Measurements from ENCODE around the gene C1QL4.
"Not testable (repeated sequence)": the region's sequence is repeated elsewhere in the genome, so short reads cannot be mapped to it uniquely, and the experiment has no call there.

The C1QL4 gene

DNA sequence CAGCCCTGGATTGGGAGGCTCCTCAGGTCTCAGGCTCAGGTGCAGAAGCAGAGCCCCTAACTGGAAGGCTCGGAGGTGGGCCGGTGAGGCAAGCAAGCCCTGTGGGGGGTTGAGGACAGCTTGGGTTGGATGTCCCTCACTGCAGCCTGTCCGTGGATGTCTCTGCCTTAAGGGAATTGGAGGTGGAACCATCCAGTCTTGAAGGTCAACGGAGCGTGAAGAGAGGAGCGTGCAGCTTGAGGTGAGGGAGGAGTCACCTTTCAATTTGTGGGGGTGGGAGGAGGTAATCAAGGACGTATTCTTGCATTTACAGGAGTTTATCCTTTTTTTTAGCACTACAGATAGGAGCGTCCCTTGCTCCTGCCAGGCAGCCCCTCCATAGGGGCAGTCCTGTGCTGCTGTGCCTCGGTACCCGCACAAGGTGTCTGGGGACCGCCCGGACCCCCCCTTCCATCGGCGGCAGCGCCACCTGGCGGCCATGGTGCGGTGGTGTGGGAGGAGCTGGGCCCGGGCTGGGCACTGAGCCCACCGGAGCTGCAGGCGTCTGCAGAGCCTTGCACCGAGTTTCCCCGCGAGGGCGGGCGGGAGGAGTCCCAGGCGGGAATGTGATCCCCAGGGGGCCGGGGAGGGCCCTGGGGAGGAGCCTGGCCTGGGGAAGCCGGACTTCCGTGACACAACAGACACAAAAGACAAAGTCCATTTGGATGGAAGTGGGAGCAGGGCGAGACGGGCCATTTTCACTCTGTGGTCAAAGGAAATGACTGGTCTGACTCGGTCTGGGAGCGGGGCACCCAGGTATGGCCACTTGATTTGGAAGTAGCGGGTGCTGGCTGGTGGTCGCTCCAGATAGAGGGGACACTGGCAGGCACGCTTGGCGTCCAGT is 10.6 kb upstream of the C1QL4 start:
- peak; percentile 59 for DNase-seq

DNA sequence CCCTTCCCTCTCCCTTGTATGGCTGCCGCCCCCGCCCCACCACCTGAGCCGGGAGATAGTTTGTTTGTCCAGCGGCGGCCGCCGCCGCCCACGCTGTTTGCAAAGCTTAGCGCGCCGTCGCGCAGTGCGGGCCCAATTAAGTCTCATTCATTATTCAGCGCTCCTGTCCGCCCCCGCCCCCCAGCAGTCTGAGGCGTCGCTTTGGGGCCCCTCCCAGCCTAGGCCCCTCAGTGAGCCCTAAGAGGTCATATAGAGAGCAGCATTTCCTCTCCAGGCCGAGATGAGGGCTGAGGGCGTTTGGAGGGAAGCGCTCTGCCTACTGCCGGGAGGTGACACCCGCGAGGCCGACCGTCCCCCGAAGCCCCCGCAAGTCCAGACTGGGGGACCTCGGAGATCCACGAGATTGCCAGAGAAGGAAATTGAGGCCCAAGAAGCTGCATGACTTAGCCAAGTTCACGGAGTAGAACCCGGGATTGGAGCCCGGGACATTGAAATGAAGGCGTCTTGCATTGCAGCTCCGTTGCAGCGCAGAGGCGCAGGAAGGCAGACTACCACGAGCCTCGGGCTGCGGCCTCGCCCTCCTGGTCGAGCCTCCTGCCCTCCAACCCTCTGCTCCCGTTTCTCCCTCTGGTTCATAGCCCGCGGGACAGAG is 9.8 kb upstream of the C1QL4 start, which contains the start of gene DNAJC22:
Gene DNAJC22, plus strand, starts transcription at position 230 of the 652 bp plus-strand sequence. CDS start 1,985 bp downstream, outside the sequence.
- no peak for DNase-seq

DNA sequence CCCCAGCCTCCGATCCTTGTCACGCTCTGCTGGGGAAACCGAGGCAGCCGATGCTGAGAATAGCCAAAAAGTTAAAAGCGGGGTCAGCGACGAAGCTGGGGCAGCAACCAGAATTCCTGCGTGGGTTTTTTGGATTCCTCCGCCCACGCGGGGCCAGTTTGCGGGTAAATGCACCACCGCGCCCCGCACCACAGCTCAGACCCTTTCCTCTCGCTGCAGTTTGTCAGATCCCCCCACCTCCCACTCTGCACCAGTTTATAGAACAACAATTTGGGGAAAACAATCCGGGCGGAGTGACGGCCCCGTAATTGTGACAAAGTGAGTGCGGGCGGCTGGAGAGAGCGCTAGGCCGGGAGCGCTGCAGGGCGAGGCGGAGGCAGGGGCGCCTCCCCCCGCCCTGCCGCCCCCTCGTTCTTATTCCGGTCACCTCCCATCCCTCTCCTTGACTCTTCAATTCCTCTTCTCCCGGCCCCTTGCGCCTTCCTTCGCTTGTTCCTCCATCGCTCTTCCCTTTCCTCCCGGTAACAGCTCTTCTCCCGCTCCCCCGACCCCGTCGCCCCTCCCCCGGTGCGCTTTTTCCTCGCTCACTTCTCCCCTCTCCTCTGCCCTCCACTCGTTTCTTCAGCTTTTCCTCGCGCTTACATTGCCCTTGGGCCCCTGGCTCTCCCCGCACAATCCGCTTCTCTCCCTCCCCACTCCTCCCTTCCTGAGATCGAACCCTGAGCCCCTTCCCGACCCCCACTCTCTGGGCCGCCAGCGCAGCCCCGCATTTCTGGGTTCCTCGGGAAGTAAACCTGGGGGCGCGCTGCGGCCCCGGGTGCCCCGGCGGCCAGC is 9.1 kb upstream of the C1QL4 start:
- DNase-seq: no peak

DNA sequence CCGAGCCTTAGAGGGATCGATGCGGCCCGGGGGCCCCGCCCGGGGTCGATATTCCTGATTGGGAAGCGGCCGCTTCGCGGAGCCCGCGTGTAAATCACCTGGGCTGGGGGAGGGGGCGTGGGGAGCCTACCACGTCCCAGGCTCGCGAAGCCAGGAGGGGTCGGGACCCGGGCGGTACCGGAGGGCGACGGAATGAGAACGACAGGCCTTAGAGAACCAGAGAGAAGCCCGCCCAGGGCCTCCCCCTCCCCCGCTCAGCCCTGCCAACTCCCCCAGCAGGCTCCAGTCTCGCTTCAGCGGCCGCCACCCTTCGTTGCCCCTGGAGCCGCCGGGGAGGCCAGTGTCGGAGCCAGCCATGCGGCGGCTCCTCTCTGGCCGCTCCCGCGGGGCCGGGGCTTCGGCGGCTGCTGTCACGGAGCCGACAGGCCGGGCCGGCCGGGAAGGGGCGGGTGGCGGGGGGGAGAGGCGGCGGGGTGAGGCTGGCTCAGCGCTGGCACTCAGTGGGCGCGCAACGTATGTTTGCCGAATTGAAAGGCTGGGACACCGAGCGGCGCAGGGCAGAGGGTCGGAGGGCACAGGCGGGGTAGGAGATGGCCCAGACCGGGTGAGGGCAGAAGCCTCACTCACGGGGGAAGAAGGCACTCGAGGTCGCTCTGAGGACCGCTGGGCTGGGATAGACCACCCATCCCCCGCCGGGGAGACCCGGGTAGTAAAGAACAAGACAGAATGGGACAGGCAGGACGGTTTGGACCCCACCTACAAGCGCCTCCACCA is 8.2 kb upstream of the C1QL4 start:
- DNase-seq: no peak

DNA sequence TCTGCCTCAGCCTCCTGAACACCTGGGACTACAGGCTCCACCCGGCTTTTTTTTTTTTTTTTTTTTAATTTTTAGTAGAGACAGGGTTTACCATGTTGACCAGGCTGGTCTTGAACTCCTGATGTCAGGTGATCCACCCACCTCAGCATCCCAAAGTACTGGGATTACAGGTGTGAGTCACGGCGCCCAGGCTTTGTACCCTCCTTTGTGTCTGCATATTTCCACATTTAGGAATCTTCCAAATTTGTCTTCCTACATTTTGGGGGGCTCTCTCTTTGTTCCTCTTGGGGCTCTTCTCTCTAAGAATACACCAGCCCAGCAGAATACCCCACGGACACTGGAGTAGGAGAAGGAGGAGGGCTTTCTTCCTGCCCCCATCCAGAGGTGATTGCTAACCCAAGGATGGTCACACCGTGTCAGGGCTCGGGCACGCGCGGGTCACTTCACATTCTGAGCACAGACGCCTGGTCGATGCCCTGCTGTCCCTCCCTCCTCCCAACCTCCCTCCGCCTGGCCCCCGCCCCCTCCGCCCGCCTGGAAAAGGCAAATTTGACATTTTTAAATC is 7.6 kb upstream of the C1QL4 start:
- no peak for DNase-seq

DNA sequence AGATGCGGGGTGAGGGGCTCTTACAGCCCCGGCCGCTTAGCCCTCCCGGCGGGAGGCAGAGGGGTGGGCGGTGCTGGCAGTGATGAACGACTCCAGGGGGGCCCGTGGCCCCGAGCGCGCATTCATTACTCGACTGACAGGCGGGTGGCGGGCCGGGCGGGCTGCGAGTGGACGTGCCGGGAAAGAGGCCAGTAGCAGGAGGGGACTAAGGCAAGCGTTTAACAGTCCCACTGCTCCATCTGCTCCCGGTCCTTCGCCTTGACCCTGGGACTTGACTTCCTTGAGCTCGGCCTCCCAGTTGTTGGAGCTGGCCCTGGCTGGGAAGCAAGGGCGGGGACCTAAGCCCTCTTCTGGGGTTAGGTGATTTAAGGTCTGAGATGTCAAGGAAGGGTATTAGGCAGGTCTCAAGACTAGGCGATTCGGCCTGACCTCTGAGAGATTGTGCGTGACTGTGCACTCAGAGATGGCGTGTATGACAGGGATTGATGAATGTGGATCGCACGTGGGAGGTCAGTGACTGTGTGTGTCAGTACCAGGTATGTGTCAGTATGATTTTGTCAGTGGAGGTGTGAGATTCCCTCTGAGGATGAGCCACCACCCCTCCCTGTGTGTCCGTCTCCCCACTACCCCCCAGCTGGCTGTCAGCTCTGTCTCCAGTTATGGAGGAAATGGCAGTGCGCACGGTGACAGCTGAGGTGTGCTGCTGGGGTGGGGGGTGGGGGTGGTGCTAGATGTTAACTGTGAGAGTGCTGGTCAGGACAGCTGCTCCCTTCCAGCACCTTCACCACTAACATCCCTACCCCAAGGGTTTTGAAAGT is 6.1 kb upstream of the C1QL4 start:
- DNase-seq: no peak

DNA sequence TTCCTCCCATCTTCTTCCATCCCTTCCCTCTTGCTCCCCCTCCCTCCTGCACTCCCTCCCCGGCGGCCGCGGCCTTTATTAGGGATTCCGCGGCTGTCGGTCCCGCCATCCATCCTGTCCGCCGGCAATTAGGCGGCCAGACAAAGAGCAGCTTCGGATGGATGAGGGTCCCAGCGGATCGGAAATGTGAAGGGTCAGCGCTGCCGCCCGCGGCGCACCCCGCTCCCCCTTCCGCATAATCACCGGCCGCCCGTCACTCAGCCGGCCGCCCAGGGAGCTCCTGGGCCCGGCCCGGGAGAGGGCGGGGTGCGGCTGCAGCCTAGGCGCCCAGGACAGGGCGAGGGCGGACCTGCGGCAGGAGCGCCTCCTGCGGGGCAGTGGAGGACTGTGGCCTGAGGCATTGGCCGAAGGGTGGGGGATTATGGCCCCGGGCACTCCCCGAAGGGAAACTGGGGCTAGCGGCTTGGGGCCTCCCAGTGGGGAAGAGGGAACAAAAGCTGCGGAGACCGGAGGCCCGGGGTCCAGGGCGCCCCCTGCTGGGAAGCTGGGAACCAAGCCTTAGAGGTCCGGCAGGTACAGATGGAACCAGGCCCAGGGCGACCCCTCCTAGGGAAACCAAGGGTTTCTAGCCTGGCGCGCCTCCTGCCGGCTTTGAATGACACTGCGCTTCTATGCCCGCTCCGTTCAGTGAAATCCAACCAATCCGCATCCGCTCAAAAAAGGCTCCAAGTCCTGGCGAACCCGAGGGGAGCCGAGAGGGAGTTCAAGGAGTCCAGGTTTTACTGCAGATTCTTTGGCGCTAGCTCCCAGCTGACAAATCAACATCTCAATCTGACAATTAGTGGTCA is 5.3 kb upstream of the C1QL4 start:
- peak; percentile 93 for DNase-seq

DNA sequence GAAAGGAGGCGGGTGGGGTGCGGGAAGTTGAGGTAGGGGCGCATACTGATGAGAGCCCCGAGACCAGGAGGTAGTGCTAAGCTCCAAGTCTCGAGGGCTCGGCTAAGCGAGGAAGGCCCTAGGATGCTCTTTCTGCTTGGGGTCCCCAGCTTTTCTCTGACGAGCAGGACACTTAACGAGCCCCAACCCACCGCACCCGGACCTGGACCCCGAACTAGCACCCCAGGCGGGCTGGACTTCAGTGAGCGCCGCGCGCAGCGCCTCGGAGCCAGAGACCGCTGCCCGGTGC is 4.7 kb upstream of the C1QL4 start:
- no peak for DNase-seq

DNA sequence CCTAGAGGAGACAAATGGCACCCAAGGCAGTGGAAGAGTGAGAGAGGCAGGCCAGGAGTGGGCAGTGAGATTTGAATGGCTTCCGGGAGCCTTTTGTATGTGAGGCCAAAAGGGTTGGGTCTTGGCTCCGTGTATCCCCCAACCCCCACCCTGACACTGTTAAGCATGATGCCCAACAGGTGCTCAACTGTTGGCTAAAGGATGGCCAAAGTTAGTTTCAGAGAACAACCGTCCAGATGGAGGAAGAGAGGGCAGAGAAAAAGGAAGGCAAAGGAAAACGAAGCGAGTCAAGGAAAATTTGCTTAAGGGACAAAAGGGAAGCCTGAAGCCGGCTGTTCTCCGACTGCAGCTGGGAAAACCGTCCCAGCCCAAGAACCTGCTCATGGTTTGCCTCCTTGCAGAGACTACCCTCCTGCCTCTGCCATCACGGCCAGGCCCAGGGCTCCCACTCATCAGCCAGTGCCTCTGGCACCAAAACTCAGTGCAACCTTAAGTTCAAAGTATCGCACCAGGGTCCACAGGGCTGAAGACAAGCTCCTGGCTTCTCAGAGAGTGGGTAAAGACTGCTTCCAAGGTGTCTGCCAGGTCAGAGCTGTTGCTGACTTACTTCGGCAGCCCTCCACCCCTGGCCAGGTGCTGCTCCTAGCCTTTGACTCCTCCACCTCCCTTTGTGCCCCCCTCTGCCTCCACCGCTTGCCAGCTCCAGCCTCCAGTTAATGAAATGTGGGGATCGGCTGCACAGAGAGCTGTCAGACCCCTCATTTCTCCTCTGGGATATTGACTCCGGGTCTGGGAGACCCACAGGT is 4.2 kb upstream of the C1QL4 start:
- DNase-seq: no peak

DNA sequence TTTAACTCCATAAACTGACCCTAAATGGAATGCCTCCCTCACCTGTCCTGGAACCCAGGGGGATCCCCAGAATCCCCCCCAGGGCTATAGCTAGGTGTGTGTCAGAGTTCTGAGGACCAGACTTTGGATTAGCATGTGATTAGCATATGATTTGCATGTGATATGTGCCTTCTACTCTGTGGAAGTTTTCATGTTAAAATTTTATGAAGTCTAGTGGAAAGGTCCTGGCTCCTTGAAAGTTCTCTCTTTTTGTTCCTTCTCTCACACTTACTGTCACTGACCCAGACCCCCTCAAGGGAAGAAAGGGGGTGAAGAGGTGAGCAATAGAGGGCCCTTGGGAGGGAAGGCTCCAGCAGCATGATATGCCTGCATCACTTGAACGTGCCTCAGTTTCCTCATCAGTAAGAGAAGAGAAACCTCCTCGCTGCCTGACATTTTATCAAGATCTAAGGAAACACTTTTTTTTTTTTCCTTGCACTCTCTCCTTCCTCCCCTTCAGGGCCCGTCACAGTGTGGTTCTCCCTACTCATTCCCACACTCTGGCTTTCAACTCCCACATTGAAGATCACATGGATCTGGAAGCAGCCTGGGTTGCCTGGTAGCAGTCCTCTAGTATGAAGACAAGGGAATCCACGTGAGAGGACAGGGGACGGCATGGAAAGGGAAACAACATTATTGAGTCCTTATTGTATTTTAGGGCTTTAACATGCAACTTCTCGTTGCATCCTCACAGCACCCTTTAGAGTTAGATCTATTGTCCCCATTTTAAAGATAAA is 3.3 kb upstream of the C1QL4 start:
- DNase-seq: no peak

DNA sequence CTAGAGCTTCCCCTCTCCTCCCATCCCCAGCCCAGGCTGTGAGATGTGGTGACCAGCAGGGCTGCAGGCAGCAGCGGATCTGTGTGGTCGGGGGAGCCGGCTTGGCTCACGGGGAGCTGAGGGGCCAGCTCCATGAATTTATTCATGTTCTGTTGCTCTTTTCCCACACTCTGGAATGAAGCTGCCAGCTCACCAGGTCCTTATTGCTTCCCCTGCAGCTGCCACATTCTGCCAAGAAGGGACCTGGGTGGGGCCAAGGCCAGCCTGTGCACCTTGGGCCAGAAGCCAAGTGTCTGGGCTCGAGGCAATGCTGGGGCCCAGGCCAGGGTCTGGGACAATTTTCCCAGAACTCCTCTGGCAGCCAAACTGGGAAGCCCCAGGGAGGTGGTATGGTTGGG is 2.5 kb upstream of the C1QL4 start:
- DNase-seq: no peak

DNA sequence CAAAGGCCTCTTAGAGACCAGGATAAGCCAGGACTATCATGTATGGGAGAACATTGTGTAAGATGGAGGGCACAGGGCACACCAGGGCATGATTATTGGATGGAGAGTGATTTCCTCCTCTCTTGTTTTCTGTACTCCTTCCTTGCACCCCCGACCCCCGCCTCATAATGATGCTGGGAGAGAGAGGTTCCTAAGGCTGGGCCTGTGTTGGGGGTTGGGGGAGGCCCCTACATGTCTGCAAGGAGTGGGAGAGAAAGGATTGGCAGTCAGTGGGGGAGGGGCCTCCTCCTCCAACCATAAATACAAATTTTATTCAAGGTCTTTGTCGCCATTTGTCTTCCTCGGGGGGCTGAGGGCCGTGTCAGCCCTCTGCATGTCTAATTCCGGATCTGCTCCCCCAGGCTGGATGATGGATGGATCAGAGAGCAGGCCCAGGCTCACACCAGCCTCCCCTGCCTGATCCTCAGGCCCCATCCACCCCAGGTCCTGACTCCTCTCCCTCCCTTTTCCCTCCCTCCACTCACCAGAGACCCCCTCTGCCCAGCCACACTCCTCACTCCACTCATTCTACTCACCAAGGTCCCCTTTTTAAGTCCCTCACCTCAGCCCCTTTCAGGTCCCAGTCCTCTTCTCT is 2.0 kb upstream of the C1QL4 start:
- no peak for DNase-seq

DNA sequence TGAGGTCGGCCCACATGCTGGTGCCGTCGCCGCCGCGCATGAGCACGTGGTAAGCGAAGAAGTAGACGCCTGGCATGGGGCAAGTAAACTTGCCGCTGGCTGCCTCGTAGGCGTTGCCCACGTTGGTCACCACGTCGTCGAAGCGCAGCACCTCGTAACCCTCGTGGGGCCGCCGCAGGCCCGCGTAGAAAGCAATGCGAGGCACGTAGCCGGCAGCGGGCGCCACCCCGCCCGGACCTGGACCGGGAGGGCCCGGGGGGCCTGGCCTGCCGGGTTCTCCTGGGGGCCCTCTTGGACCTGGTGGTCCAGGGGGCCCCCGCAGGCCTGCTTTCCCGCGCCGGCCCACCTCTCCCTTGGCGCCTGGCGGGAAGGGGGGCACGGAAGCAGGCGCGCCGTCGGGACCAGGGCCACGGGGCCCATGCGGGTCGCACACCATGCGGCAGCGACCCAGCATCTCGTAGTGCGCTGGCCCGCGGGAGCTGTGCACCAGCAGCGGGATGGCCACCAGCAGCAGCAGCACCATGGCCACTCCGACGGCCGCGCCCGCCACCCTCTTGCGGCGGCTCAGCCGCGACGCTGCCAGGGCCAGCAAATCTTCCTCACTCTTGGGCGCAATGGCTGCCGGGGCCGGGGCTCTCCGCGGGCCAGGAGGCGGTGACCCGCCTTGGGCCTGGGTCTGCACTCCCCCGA is 888 bp downstream of the C1QL4 start:
- DNase-seq: no peak

DNA sequence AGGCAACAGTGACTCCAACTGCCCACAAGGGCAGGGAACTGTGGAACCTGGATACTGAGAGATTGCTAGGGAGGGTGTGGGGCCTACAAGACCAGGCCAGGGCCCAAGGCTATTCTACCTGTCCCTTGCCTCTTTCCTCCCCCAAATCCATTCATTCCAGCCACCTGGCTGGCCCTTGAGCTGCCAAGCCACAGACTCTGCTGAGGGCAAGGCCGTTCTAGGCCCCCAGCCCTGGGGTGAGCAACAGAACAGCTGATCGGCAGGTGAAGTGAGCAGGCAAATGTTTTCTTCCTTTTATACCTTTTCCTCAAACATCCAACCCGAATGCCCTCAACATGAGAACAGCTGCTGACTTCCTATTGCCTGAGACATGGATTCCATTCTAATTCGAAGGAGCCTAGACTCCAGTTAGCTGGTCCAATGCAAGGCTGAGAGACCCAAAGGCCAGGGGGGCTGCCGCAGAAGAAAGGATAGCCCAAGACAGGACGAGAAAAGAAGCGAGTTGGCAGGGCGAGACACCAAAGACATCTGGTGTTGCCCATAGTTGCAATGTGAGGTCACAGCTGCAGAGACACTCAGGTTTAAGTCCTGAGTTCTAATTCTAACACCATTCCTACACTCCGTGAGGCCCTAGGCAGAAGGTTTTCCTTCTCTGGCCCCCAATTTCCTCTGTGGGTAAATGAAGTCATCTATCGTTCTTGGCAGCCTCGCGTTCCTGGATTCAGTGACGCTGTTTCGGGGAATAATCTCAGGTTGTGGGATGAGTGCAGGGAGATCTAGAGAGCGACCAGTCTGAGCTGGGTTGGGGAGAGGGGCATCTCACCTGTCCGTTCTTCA is 1.7 kb downstream of the C1QL4 start:
- no peak for DNase-seq

DNA sequence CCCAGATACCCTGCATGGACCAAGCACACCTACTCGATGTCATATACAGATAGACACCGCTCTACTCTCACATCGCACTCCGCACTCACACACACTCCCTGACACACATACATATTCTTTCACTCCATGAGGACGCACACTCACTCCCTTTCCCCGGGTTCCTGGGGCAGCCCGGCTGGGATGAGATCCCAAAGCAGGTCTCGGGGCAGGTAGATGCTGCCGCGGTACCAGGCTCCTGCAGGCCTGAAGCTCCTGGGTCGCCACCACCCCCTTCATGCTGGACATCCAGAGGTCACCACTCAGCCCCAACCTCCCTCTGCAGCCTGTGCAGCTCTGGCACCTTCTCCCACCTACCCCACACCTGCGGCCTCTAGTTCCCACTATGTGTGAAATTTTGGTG is 2.3 kb downstream of the C1QL4 start:
- no peak for DNase-seq

DNA sequence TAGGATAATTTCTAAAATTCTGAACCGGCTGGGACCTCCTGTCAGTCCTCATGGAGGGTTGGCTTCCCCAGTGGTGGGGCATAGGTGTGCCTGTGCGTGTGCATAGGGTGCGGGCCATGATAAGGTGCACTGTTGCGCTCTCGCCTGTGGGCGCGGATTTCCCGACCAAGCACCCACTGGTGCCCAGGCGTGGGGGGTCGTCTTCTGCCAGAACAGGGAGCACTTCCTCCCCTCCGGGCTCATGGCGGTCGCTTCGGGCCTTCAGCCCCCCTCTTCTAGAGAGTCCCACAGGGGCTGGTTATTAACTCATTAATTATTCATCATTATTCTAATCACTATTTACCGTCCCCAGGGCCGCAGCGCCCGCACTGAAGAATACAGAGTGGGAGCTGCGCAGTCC is 2.8 kb downstream of the C1QL4 start:
- no peak for DNase-seq

DNA sequence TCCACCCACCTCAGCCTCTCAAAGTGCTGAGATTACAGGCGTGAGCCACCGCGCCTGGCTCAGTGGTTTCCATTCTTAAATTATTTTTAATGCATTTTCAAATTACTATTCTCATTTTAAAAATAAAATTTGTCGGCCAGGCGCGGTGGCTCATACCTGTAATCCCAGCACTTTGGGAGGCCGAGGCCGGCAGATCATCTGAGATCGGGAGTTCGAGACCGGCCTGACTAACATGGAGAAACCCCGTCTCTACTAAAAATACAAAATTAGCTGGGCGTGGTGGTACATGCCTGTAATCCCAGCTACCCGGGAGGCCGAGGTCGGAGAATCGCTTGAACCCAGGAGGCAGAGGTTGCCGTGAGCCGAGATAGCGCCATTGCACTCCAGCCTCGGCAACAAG is 3.2 kb downstream of the C1QL4 start:
- DNase-seq: not testable (repeated sequence)

All from NCI-H1436 (cell line).